GM19397 (cell line): ENCODE results near the gene ADARB2.

Experiments
- ATAC-seq: cut with Tn5 transposase; IDR thresholded peaks from one replicate; pipeline ENCODE4 v1.9.1; 2021; ENCODE audit warnings: mild to moderate bottlenecking, moderate library complexity; ENCODE audit not compliant: unreplicated experiment

ADARB2 gene

GRCh38 chr10:1274701-1275544 lies 462.4 kb downstream of the ADARB2 start:
- ATAC-seq = no peak

DNA sequence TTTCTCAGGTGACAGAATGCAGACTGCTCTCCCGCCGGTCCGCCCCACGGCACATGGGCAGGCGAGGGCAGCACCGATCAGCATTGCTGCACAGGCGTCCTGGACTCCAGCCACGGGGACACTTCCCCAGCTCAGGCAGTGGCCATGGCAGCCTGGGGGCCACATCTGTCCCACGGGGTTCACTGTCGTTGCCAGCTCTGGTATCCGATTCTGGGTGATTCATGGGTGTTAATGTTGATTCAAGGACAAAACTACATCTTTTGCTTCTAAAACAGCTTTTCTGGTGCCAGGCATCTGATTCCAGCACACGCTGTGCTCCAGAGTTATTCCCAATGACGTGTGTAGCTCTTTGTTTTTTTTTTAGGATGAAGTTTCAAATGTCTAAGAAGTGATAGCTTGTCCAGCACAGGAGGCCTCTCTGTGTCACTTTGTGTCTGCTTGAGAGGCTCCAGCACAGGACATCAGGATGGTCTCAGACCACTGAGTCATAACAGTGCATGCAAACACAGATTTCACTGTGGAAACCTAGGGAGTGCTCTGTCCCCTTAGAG lies 463.1 kb downstream of the ADARB2 start:
- no peak for ATAC-seq

DNA sequence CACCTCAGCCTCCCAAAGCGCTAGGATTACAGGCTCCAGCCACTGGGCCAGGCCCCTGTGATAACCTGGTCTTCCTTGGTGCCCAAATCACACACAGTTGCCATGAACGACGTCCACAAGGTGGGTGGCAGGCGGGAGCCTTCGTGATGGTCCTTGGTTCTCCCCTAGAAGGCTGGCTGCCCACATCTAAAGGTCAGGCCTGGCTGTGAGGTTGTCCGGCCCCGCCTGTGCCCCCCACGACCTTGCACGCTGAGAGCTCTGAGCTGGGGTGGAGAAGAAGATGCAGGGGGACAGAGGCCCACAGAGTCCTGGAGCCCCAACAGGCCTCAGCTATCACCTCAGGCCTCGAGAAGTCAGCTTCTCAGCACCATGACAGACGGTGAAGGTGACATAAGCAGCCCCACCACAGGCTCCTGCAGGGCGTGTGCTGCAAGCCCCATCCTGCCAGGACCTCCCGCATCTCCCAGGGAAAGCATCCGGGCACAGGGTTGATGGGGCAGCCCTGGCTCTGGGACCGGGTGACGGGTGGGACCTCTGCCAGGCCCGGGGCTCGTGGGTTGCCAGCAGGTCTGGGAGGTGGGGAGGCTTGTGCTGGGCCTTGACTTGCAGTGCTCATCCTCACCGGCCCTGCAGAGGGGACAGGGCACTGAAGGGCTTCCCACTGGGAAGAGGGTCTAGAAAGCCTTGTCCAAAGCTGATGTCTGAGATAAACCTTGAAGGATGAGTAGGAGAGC lies 463.8 kb downstream of the ADARB2 start:
- ATAC-seq = no peak

DNA sequence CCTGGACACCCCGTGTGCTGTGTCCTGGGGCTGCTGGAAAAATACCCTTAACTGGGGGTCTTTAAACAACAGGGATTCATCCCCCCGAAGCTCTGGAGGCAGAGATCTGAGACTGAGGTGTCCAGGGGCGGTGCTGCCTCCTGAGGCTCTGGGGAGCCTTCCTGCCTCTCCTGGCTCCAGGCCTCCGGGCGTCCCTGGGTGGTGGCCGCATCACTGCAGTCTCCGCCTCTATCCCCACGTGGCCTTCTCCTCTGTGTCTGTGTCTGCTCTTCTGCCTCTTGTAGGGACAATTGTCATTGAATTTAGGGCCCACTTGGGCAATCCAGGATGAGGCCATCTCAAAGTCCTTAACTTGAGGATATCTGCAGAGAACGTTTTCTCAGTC lies 464.6 kb downstream of the ADARB2 start:
- no peak for ATAC-seq

DNA sequence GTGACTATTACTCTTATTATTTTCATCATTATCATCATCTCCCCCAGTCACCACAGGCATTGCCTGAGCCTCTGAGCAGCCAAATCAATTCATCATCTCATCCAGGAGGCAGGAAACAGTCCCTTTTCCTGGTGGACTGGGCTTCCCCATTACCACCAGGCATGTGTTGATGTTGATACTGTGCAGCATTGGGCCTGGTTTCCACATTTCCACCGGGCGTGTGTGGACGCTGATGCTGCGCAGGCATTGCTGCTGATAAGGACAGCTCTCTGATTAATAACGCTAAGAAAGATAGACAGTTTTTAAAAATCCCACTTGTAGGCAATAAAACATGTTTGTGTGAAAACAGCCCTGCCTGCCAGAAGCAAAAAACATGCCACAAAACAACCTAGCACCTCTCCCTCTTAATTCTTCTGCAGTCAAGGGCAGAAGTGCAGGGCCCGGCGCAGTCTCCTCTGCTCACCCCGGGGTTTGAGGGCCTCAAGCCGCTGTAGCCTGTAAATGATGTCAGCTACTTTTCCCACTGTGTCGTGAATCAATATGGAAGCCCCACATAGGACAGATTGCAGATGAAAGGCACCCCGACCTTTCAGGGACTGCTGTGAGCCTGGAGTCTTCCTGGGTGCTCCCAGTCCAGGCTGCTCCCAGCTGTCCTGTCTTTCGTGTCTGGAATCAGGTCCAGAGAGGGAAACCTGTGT lies 465.1 kb downstream of the ADARB2 start:
- no peak for ATAC-seq

DNA sequence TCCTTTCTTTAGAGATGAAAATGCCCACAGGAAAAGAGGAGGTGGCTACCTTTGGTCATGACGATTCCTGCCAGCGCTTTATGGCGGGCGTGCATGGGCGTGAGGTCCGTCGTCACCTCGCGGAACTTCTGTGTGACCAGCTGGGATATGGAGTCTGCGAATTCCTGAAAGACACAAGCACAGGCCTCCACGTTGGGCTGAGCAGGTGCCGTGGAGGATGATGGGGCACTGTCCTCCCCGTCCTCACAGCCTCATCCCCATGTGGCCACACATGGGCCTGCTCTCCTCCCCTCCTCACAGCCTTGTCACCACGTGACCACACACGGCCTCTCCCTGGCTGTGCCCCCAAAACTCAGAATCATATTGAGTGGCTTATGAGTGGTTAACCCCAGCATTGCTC lies 466.4 kb downstream of the ADARB2 start:
- ATAC-seq = no peak

GRCh38 chr10:1270490-1270889 lies 466.8 kb downstream of the ADARB2 start:
- no peak for ATAC-seq

- ATAC-seq = no peak
Observed at GRCh38 chr10:1268831-1269230, 468.5 kb downstream of the ADARB2 start.

- no peak for ATAC-seq
Observed at GRCh38 chr10:1267568-1267967, 469.8 kb downstream of the ADARB2 start.

- no peak for ATAC-seq
Observed at GRCh38 chr10:1267148-1267547, 470.2 kb downstream of the ADARB2 start.

GRCh38 chr10:1266033-1266802 lies 471.1 kb downstream of the ADARB2 start:
- ATAC-seq = no peak

DNA sequence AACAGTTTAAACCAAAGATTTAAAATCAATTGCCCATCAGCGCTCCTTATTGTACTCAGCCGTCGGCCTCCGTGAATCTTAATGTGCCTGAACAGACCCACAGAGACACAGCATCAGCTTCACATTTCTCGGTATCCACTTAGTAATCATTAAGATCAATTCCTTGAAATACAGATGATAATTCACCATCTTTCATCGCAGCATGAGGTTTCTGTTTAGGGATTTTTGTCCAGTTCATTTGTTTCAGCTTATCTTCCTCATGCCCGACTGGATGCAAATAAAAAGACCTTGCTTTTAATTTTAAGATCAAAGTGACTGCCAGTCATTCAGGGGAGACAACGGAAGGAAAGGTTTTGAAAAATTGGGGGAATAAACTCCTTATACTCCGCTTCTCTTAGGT lies 473.3 kb downstream of the ADARB2 start:
- no peak for ATAC-seq

GRCh38 chr10:1257274-1257673 lies 480.1 kb downstream of the ADARB2 start:
- no peak for ATAC-seq

DNA sequence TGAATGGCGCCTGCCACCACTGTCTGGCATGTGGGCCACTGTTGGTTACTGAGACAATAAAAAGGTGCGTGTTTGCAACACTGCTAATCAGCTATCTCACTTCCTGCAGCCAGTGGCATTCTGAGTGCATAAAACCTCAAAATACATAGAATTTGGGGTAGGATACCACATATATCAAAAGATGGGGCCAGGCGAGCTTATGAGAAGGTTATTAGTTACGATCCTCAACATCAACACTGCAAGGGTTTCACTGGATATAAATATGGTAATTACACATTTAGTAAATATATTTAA lies 480.9 kb downstream of the ADARB2 start:
- no peak for ATAC-seq

DNA sequence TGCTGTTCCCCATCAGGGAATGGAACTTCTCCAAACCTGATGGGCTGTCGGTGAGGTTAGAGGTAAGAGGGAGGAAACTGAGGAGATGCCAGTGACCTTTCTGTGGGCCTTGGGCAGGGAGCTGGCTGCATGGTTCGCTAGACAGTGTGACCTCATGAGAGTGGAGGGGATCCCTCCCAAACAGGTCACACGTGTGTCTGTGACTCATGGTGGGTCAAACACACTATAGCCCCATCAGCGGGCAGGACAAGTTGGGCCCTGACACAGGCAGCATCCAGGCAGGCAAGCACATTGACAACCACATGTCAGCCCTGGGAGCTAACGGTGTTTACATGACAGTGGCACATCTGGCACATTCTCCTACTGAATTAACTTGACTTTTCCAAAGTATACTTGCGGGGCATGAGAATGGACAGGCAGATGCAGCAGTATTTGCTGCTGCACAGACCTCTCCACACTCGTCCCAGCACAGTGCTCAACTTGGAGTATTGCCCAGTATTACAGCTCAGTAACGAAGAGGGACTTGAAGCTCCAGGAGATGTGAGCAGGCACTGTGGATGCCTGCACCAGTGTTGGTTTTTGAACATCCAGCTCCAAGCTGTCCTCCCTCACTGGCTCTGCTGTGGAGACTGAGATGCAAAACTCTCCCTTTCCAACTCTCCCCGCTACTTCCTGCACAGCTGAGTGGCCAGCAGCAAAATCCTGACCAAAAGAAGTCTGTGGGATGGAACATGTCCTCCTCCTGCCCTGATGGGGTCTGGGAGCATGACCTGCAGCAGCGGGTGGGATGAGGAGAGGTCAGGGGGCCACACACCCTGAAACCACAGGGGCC lies 481.5 kb downstream of the ADARB2 start:
- ATAC-seq = no peak

- ATAC-seq = no peak
Observed at GRCh38 chr10:1255118-1255517, 482.2 kb downstream of the ADARB2 start.

DNA sequence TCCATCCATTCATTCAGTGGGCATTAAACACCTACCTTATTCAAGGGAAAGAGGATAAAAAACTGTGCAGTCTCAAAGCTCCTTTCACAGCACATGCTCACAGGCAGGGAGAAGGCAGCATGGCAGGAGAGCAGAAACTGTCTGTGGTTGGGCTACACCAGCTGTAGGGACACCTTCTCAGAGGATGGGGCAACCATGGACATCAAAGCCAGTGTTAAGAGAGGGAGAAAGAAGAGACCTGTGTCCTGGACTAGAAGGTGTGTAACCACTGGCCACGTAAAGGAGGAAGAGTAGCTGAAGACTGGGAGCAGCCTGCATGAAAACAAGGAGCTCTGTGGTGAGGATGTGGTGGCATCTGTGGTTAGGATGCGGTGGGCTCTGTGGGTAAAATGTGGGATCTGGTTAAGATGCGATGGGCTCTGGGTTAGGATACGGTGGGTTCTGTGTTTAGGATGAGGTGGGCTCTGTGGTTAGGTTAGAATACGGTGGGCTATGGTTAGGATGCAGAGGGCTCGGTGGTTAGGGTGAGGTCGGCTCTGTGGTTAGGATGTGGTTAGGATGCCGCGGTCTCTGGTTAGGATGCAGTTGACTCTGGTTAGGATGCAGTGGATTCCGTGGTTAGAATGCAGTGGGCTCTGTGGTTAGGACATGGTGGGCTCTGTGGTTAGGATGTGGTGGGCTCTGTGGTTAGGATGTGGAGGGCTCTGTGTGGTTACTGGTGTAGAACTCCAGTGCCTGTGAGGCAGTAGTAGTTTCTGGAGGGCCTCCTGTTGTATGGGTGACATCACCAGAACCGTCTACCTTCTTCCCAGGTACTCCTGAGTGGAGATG lies 483.6 kb downstream of the ADARB2 start:
- no peak for ATAC-seq

DNA sequence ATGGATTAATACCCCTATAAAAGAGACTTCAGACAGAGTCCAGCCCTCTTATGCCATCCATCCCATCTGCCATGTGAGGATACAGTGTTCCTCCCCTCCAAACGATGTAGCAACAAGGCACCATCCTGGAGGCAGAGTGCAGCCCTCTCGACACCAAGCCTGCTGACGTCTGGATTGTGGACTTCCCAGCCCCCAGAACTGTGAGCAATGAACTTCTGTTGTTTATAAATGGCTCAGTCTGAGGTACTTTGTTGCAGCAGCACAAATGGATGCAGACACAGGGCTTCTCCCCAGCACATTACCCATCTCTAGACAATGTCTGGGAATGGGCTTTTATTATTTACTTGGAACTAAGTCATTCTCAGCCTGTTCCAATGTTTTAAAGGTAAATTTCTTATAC lies 485.6 kb downstream of the ADARB2 start:
- ATAC-seq = no peak
